Sigmoid colon (tissue), 4 donors: ENCODE data around the gene TRANK1.

ENCODE experiments used
- EP300 ChIP-seq, 4 donors: sonication (generic); formaldehyde crosslinking; IDR thresholded peaks; one replicate each; pipeline ENCODE4 v1.6.1; 2017; ENCODE audit warnings: antibody characterized with exemption in 4 of 4
- POLR2A ChIP-seq, 2 donors: fragments of 450-650 bp; IDR thresholded peaks; one replicate each; pipeline ENCODE4 v1.6.1; 2016; ENCODE audit warnings: antibody characterized with exemption in 2 of 2, mild to moderate bottlenecking in 2 of 2, moderate library complexity in 2 of 2
- TF ChIP-seq, protein P1 (sequence below), 4 experiments: fragments of 450-650 bp in 3 of 4; fragments of 200-600 bp in 1 of 4; IDR thresholded peaks; one replicate each; pipeline ENCODE4 v1.5.1; 2016 to 2019; ENCODE audit warnings: antibody characterized with exemption in 4 of 4, mild to moderate bottlenecking in 3 of 4, moderate library complexity in 2 of 4

GRCh38 chr3:36812240-36812639, 132.6 kb downstream of the TRANK1 start:
- TF ChIP-seq EP300 (IDR thresholded peaks at IDR 0.05) (no peak), POLR2A (IDR thresholded peaks at IDR 0.05) (no peak)
- TF ChIP-seq, protein P1, sequence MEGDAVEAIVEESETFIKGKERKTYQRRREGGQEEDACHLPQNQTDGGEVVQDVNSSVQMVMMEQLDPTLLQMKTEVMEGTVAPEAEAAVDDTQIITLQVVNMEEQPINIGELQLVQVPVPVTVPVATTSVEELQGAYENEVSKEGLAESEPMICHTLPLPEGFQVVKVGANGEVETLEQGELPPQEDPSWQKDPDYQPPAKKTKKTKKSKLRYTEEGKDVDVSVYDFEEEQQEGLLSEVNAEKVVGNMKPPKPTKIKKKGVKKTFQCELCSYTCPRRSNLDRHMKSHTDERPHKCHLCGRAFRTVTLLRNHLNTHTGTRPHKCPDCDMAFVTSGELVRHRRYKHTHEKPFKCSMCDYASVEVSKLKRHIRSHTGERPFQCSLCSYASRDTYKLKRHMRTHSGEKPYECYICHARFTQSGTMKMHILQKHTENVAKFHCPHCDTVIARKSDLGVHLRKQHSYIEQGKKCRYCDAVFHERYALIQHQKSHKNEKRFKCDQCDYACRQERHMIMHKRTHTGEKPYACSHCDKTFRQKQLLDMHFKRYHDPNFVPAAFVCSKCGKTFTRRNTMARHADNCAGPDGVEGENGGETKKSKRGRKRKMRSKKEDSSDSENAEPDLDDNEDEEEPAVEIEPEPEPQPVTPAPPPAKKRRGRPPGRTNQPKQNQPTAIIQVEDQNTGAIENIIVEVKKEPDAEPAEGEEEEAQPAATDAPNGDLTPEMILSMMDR (IDR thresholded peaks at IDR 0.05) = no peak
